22Rv1 (cell line): ENCODE measurements around the gene BLOC1S4.

Source experiments
- CTCF ChIP-seq: fragments of 450-650 bp; IDR thresholded peaks from 2 replicates; pipeline ENCODE4 v1.5.1; 2017; ENCODE audit warnings: mild to moderate bottlenecking
- ZFX ChIP-seq: fragments of 450-650 bp; IDR thresholded peaks from 2 replicates; pipeline ENCODE4 v1.6.1; 2017; ENCODE audit warnings: antibody characterized with exemption, borderline replicate concordance

DNA sequence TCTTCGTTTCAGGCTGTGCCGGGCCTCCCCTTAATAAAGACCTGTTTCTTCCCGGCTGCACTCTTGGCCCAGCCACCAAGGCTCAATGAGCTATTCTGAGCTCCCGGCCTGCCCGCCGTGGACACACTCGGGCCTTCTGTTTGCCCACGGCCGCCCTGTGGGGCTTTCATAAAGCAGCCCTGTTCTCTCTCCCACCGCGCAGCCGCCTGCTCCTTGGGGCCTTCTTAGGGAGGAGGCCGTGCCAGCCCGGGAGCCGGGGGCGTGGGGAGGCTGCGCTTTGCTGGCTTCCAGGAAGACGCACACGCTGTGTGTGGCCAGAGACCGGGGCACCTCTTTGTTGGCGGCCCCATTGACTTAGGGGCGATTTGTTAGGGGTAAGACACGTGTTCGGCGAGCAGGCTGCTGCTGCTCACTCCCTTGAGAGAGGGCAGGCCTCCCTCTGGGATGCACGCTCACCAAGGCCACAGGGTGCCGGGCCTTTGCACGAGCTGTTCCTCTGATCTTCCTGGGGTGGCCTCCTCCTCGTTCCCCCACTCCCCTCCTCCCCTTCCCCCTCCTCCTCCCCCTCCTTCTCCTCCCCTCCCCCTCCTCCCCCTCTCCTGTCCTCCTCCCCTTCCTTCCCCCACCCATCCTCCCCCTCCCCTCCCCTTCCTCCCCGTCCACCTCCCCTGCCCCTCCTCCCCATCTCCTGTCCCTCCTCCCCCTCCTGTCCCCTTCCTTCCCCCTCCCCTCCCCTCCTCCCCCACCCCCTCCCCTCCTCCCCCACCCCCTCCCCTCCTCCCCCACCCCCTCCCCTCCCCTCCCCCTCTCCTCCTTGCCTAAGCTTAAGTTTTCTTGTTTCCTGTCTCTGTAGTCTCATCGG lies 11.3 kb downstream of the BLOC1S4 start:
- no peak for TF ChIP-seq CTCF
- TF ChIP-seq ZFX: no peak
